ENCODE results near the gene DDX18. TPM values are rescaled to one million over a fixed set of nuclear protein-coding genes. Genes with fewer than 3 reads are reported as not detected.

Gene DDX18
- total RNA-seq, 1 experiment from 2014 or later, result 42.8 TPM

GRCh38 chr2:117853873-117854272 lies 39.4 kb downstream of the DDX18 start:
- Histone ChIP-seq H3F3A (ENCODE audit: low read length, unreplicated experiment) (no peaks in the 10 kb centered on the region), H3K4me2 (ENCODE audit: low read length) (no peak overlapping the region), H3K4me1 (ENCODE audit: insufficient read depth, low read length) (peaks cover 27% of the 10 kb centered on the region), H3K27ac (ENCODE audit: low read length) (no peak overlapping the region), H3K36me3 (ENCODE audit: low read depth, low read length) (no peaks in the 10 kb centered on the region), H3K9me2 (replicated peaks; ENCODE audit: low read length) (no peaks in the 10 kb centered on the region), H3K27me3 (ENCODE audit: low read length) (no peaks in the 10 kb centered on the region), H3K4me3 (ENCODE audit: low read length) (no peak overlapping the region), H3K79me2 (ENCODE audit: low read length) (no peaks in the 10 kb centered on the region), H3K9ac (ENCODE audit: low read length) (no peak overlapping the region), H2AFZ (ENCODE audit: low read length) (no peak overlapping the region), H3K9me3 (ENCODE audit: low read length) (no peaks in the 10 kb centered on the region), H4K20me1 (ENCODE audit: low read length) (no peaks in the 10 kb centered on the region)
- ATAC-seq, result no peak
- no TSS peak for BruUV-seq (replicated peaks)
- ChIA-PET POLR2A (ENCODE audit: unreplicated experiment) (no interaction called here), CTCF (no interaction called here)
- intact Hi-C loops (cut with micrococcal nuclease), result no loop called here
- DNase-seq, result no peak
- TF ChIP-seq EZH2 (IDR thresholded peaks at IDR 0.05; ENCODE audit: low read length, unreplicated experiment) (no peak), CTCF (conservative IDR thresholded peaks at IDR 0.05; ENCODE audit: low read depth, low read length) (no peak), EZH2phosphoT487 (IDR thresholded peaks at IDR 0.05; ENCODE audit: borderline replicate concordance, low read length) (no peak)

DNA sequence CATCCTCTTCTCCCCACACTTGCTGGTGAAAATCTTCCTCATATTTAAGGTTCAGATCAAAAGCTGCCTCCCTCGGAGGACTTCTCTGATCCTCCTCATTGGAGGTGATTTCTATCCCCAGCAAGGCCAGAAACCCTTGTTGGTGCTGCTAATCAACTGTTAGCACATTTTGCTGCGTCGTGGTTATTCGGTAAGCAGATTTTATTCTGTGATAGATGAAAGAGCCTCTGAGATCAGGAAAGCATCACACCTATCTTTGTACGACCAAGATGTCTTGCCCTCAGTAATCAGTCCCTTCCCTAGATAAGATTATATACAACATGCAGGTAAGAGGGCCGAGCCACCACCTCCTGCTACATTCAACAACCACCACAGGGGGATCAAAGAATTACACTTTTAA lies 40.1 kb downstream of the DDX18 start:
- CTCF ChIA-PET, result no interaction called here
- H3K4me1 ChIP-seq (ENCODE audit: insufficient read depth, low read length), result peaks cover 27% of the 10 kb centered on the region

More for the DNA sequence above, 40.1 kb downstream of the DDX18 start:
- no peak overlapping the region for H3K9ac ChIP-seq (ENCODE audit: low read length)
- no peaks in the 10 kb centered on the region for H3K9me3 ChIP-seq (ENCODE audit: low read length)
- no peaks in the 10 kb centered on the region for H3K27me3 ChIP-seq (ENCODE audit: low read length)
- no peaks in the 10 kb centered on the region for H3K9me2 ChIP-seq (replicated peaks; ENCODE audit: low read length)
- no peak overlapping the region for H2AFZ ChIP-seq (ENCODE audit: low read length)
- no peak overlapping the region for H3K4me3 ChIP-seq (ENCODE audit: low read length)
- ATAC-seq (no peak), DNase-seq (no peak)
- H3K27ac ChIP-seq (ENCODE audit: low read length), result no peak overlapping the region
- no peaks in the 10 kb centered on the region for H3F3A ChIP-seq (ENCODE audit: low read length, unreplicated experiment)
- H3K79me2 ChIP-seq (ENCODE audit: low read length), result no peaks in the 10 kb centered on the region
- no peaks in the 10 kb centered on the region for H4K20me1 ChIP-seq (ENCODE audit: low read length)
- TF ChIP-seq EZH2phosphoT487 (IDR thresholded peaks at IDR 0.05; ENCODE audit: borderline replicate concordance, low read length) (no peak), CTCF (conservative IDR thresholded peaks at IDR 0.05; ENCODE audit: low read depth, low read length) (no peak), EZH2 (IDR thresholded peaks at IDR 0.05; ENCODE audit: low read length, unreplicated experiment) (no peak)
- H3K4me2 ChIP-seq (ENCODE audit: low read length), result no peak overlapping the region
- no TSS peak for BruUV-seq (replicated peaks)
- intact Hi-C loops (cut with micrococcal nuclease), result no loop called here
- H3K36me3 ChIP-seq (ENCODE audit: low read depth, low read length), result no peaks in the 10 kb centered on the region
- POLR2A ChIA-PET (ENCODE audit: unreplicated experiment), result no interaction called here

All from PC-3 (cell line).